K562 (cell line): Measurements from ENCODE around the gene POU3F1. TPM values are rescaled to one million over a fixed set of nuclear protein-coding genes. Genes with fewer than 3 reads are reported as not detected.

ENCODE experiments used
- MEF2A ChIP-seq: IDR thresholded peaks from 2 replicates; pipeline ENCODE4 v1.6.1; 2011; ENCODE audit warnings: low read depth, mild to moderate bottlenecking, low read length, moderate library complexity; ENCODE audit not compliant: control insufficient read depth
- NRF1 ChIP-seq, 2 experiments: fragments of 450-650 bp; IDR thresholded peaks in 1 of 2; conservative IDR thresholded peaks in 1 of 2; 2 replicates each; pipeline ENCODE4 v1.6.1; 2014; ENCODE audit warnings: mild to moderate bottlenecking in 2 of 2
- RAD21 ChIP-seq, 2 experiments: fragments of 250-450 bp in 1 of 2; fragments of 450-650 bp in 1 of 2; sonication (Bioruptor Pico) in 1 of 2; formaldehyde crosslinking in 1 of 2; IDR thresholded peaks in 1 of 2; conservative IDR thresholded peaks in 1 of 2; 2 replicates each; pipeline versions ENCODE4 v1.4.0 to v1.8.0; 2020 to 2022; ENCODE audit warnings: mild to moderate bottlenecking in 2 of 2, moderate library complexity in 1 of 2
- REST ChIP-seq, 2 experiments: fragments of 450-650 bp; formaldehyde crosslinking in 1 of 2; IDR thresholded peaks; 2 replicates each; pipeline versions ENCODE4 v1.4.0 to v1.6.1; 2014 to 2020; ENCODE audit warnings: mild to moderate bottlenecking in 2 of 2, borderline replicate concordance in 1 of 2, low read depth in 1 of 2
- RFX7 ChIP-seq: fragments of 250-450 bp; sonication (Bioruptor Pico); IDR thresholded peaks from 2 replicates; pipeline ENCODE4 v1.5.1; 2021; ENCODE audit warnings: mild to moderate bottlenecking
- ZNF134 ChIP-seq: fragments of 250-450 bp; sonication (Bioruptor Pico); conservative IDR thresholded peaks from 2 replicates; pipeline ENCODE4 v1.4.0; 2020
- ZNF146 ChIP-seq: IDR thresholded peaks from one replicate; pipeline ENCODE4 v1.6.1; 2018; ENCODE audit warnings: missing compliant biosample characterization; ENCODE audit not compliant: unreplicated experiment
- ZNF277 ChIP-seq: fragments of 250-450 bp; sonication (Bioruptor Pico); IDR thresholded peaks from 2 replicates; pipeline ENCODE4 v1.8.0; 2022; ENCODE audit warnings: inconsistent platforms, mild to moderate bottlenecking, moderate library complexity, borderline replicate concordance
- polyA plus RNA-seq, 8 experiments: library from polyadenylated mRNA; depleted of rRNA in 4 of 8; stranded (reverse) in 5 of 8; unstranded in 3 of 8; fragments of >200 nt; fragmentation: Nextera tagmentation in 2 of 8; fragmentation: Illumina TruSeq in 1 of 8; extraction: Ambion mirVana in 2 of 8; extraction: Trizol in 1 of 8; gene quantifications; 2 replicates each; pipeline versions ENCODE4 v1.2.1 to v1.2.3, GENCODE V29; 2011 to 2014; ENCODE audit warnings: inconsistent platforms in 1 of 8, missing spikeins in 1 of 8
- total RNA-seq, 7 experiments: library from RNA; depleted of rRNA in 6 of 7; stranded (reverse); fragments of >200 nt in 6 of 7; fragmentation: Illumina TruSeq in 2 of 7; extraction: Trizol in 2 of 7; gene quantifications; 2 replicates each; pipeline versions ENCODE4 v1.2.1 to v1.2.3, GENCODE V29; 2011 to 2021; ENCODE audit warnings: low replicate concordance in 1 of 7

POU3F1 gene
- total and polyA plus RNA-seq, 9 of the 15 experiments (the other 6 are each of a cell fraction or from before 2014, with no cell fraction given) = 0.09 TPM; not detected in 8

GRCh38 chr1:38088366-38088765 lies 41.8 kb upstream of the POU3F1 start (continued):
- TF ChIP-seq ZNF277 (CRISPR knock-in tag) = no peak
- TF ChIP-seq RFX7 (CRISPR knock-in tag) = no peak
- TF ChIP-seq MEF2A = no peak
- TF ChIP-seq ZNF146 (CRISPR knock-in tag) = no peak
- TF ChIP-seq NRF1 (conservative IDR thresholded peaks at IDR 0.05 in 1 of 2, IDR thresholded peaks at IDR 0.05 in 1 of 2) = 0 out of 4 replicates have a peak, but pooled peaks of 1 of the 2 experiments have one; percentile 22
- TF ChIP-seq REST (IDR thresholded peaks at IDR 0.05; ENCODE audit: borderline replicate concordance) = peak; percentile 21; the same call in 1 of the 2 replicates
- no peak for TF ChIP-seq REST (CRISPR knock-in tag; IDR thresholded peaks at IDR 0.05; ENCODE audit: low read depth)
- no peak for TF ChIP-seq ZNF134
- TF ChIP-seq RAD21 (CRISPR knock-in tag; conservative IDR thresholded peaks at IDR 0.05 in 1 of 2, IDR thresholded peaks at IDR 0.05 in 1 of 2) = peak in 1 of 2 experiments; percentile 36; a peak in 2 of 4 replicates
